Activated naive CD8-positive, alpha-beta T cell treated with anti-CD3 and anti-CD28 coated beads for 36 hours (primary cell): Measurements from ENCODE around the gene PCCA. TPM values are rescaled to one million over a fixed set of nuclear protein-coding genes. Genes with fewer than 3 reads are reported as not detected.
"Not testable (repeated sequence)": the region's sequence is repeated elsewhere in the genome, so short reads cannot be mapped to it uniquely, and the experiment has no call there.

Experiments used
- DNase-seq: peaks from one replicate; pipeline ENCODE4 v3.0.0; 2021
- H3K27ac Mint-ChIP-seq: one replicate; pipeline ENCODE4 v1.8.0; 2022; ENCODE audit warnings: mild to moderate bottlenecking, moderate library complexity, mixed read lengths
- H3K27me3 Mint-ChIP-seq: one replicate; pipeline ENCODE4 v1.8.0; 2022; ENCODE audit warnings: mild to moderate bottlenecking, mixed read lengths
- H3K36me3 Mint-ChIP-seq: one replicate; pipeline ENCODE4 v1.8.0; 2021; ENCODE audit warnings: mild to moderate bottlenecking, mixed read lengths
- H3K4me1 Mint-ChIP-seq: one replicate; pipeline ENCODE4 v1.8.0; 2021; ENCODE audit warnings: mixed read lengths
- H3K4me3 Mint-ChIP-seq: one replicate; pipeline ENCODE4 v1.8.0; 2022; ENCODE audit warnings: mild to moderate bottlenecking, moderate library complexity, mixed read lengths
- H3K9me3 Mint-ChIP-seq: one replicate; pipeline ENCODE4 v1.8.0; 2022; ENCODE audit warnings: mixed read lengths
- total RNA-seq, 2 experiments: library from RNA; stranded (reverse); gene quantifications; one replicate each; pipeline ENCODE4 v1.2.3, GENCODE V29; 2021

The PCCA gene
- total RNA-seq, 2 experiments from 2014 or later: 6.9 to 8.3 TPM

DNA sequence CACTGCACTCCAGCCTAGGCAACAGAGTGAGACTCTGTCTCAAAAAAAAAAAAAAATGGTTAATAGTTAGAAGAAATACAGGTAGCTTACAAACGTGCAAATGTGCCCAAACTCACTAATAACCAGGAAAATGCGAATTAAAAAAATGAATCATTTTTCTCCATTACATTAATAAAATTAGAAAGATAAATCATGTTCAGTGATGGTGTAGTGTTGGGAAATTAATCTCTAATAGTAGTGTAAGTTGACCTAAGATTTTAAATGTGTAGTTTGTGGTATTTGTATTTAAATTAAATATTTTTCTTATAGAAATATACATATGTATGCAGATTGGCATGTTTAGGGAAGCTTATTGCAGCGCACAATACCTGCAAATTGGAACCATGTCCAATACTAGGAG, 57.6 kb downstream of the PCCA start:
- Mint-ChIP-seq H3K4me3 (no peak overlapping the region), H3K9me3 (peaks cover 2% of the 10 kb centered on the region), H3K27ac (no peak overlapping the region), H3K36me3 (peaks cover 23% of the 10 kb centered on the region), H3K27me3 (no peaks in the 10 kb centered on the region), H3K4me1 (no peaks in the 10 kb centered on the region)
- no peak for DNase-seq

DNA sequence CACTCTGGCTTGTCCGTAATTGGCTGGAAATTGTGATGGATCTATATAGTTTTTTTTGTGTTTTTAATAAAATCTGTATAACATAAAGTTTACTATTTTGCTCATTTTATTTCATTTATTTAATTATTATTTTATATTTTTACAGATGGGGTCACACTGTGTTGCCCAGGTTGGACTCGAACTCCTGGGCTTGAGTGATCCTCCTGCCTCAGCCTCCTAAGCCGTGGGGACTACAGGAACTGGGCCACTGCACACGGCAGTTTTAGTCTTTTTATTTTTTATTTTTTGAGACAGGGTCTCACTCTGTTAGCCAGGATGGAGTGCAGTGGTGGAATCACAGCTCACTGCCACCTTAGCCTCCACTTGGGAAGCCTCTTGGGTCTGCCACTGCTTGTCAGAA, 58.9 kb downstream of the PCCA start:
- Mint-ChIP-seq H3K36me3 (peaks cover 26% of the 10 kb centered on the region), H3K27me3 (no peaks in the 10 kb centered on the region), H3K27ac (no peak overlapping the region), H3K4me3 (no peak overlapping the region), H3K9me3 (peaks cover 2% of the 10 kb centered on the region), H3K4me1 (no peaks in the 10 kb centered on the region)
- DNase-seq: no peak

DNA sequence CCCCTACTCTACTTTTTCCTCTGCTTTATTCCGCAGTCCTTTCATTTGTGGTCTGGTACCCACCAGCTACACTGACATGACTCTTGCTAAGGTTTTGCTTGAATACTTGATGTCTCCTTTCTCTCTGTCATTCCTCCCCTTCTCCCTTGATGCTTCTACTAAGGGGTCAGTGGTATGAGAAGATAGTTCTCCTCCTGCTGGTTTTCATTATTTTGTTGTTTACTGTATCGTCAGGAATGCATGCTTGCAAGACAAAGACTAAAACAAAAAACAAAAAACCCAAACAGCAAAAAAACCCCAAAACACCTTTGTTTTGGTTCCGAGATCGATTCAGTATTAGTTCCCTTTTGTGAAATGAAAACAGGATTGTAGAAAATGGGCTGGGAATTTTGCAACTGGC, 59.5 kb downstream of the PCCA start:
- Mint-ChIP-seq H3K27ac (no peak overlapping the region), H3K4me1 (no peaks in the 10 kb centered on the region)
- no peak for DNase-seq

DNA sequence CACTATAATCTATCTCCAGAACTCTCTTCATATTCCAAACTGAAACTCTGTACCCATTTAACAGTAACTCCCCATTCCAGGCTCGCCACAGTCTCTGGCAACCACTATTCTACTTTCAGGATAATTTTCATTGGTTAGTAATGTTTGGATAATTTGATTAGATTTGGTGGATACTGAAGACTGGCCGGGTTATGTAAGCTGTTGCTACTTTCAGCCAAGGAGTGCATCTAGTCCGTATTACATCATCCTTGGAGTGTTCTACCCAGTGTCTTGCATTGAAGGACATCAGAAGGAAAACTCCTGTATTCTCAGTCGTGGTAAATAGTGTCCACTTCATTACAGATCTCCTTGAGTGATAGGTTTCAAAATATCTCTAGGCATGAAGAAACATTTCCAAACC, 60.5 kb downstream of the PCCA start:
- no peak for DNase-seq
- Mint-ChIP-seq H3K4me1 (no peaks in the 10 kb centered on the region), H3K27ac (no peak overlapping the region), H3K27me3 (no peaks in the 10 kb centered on the region), H3K36me3 (peaks cover 24% of the 10 kb centered on the region), H3K9me3 (peaks cover 2% of the 10 kb centered on the region), H3K4me3 (no peak overlapping the region)

More for the DNA sequence above, 59.5 kb downstream of the PCCA start:
- Mint-ChIP-seq H3K9me3 (peaks cover 2% of the 10 kb centered on the region), H3K27me3 (no peaks in the 10 kb centered on the region), H3K4me3 (no peak overlapping the region), H3K36me3 (peaks cover 24% of the 10 kb centered on the region)

DNA sequence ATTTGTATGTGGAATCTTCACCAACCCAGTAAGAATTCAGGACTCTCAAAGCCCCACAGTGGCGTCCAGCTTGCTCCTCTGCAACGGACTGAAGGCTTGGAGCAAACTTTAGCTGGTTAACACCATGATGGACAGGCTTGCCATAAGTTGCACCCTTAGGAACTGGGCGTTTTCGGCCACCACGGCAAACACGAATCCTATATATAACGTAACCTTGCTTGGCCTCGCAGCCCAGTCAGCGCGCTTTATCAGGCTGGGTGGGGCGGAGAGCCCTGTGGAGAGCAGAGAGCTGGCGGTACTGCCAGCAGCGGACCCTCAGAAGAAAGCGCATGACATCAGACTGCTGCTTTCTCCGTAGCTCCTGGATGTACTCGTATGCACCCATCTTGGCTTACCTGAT, 61.8 kb downstream of the PCCA start:
- not testable (repeated sequence) for H3K4me3 Mint-ChIP-seq, H3K27me3 Mint-ChIP-seq, DNase-seq, H3K27ac Mint-ChIP-seq, H3K9me3 Mint-ChIP-seq, H3K4me1 Mint-ChIP-seq
- H3K36me3 Mint-ChIP-seq: peaks cover 16% of the 10 kb centered on the region

DNA sequence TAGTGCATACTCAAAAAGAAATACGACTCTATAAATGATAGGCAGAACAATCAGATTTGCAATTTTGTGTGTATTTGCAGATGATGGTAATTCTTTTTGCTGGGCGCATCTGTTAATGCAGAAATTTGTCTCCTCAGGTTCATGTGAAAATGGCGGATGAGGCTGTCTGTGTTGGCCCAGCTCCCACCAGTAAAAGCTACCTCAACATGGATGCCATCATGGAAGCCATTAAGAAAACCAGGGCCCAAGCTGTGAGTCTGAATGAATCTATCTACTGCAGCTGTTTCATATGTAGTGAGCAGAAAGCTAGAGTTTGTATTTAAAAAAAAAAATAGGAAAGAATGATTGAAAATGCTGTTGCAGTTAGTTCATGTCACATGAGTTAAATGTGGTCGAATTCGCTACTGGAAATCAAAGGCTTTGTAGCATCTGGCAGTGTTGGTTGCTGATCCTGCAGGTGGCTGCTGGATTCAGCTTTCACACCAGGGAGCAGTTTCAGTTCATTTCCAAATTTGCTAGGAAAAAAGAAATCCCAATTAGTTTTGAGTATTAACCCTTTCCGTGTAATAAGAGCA, 66.0 kb downstream of the PCCA start:
- Mint-ChIP-seq H3K27me3 (no peaks in the 10 kb centered on the region), H3K27ac (no peak overlapping the region), H3K9me3 (no peaks in the 10 kb centered on the region), H3K36me3 (peaks cover 4% of the 10 kb centered on the region), H3K4me3 (no peak overlapping the region), H3K4me1 (peaks cover 5% of the 10 kb centered on the region)
- no peak for DNase-seq

DNA sequence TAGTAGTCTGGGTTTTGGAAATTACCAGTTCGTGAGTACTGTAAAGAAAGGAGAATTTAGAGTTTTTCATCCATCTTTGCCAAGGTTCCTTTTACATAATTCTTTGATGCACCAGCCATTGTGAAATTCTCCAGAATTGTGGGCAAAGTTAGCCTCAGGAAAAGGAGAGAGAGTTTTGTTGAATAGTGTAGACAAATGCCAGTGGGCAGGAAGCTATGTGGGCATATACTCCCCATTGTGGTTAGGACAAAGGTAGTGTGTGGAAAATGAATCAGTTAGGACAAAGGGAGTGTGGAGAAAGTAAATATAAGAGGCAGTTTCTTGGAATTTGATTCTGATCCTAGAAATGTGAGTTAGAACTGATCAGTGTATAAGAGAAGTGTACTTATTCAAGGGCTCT, 67.9 kb downstream of the PCCA start:
- Mint-ChIP-seq H3K36me3 (peaks cover 3% of the 10 kb centered on the region), H3K4me1 (peaks cover 5% of the 10 kb centered on the region), H3K9me3 (no peaks in the 10 kb centered on the region), H3K27me3 (no peaks in the 10 kb centered on the region), H3K4me3 (no peak overlapping the region), H3K27ac (no peak overlapping the region)
- DNase-seq: no peak

DNA sequence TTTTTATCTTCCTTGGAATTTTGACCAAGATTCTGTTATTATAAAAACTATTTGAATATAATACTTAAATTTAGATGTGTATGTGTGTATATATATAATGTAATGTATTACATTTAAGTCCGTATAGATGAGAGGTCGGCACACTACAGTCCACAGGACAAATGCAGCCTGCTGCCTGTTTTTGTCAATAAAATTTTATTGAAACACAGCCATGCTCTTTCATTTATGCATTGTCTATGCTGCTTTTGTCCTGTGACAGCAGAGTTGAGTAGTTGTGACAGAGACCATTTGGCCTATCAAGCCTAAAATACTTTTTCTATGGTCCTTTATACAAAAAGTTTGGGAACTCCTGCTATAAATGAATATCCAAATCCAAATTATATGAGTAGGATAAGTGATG, 69.7 kb downstream of the PCCA start:
- H3K4me1 Mint-ChIP-seq: peaks cover 5% of the 10 kb centered on the region
- no peak for DNase-seq
- no peak overlapping the region for H3K27ac Mint-ChIP-seq
- no peaks in the 10 kb centered on the region for H3K36me3 Mint-ChIP-seq
- no peaks in the 10 kb centered on the region for H3K9me3 Mint-ChIP-seq
- no peak overlapping the region for H3K4me3 Mint-ChIP-seq
- H3K27me3 Mint-ChIP-seq: no peaks in the 10 kb centered on the region

DNA sequence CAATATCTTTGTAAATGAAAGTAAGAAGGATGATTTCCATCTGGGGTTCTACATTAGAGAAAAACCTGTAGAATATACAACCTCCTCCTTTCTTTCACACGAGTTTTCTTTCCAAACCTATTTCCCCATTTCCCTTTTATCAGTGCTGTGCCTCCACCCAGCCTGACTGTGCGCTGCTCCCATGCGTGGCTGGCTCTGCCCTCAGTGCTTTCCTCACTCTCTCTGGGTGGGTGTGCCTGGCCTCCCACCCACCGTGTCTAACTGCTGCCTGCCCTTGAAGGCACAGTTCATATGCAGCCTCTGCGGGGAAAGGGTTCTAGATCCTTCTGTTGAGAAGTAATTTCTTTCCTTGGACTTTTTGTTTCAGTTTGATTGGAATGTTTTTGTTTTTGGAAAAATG, 70.7 kb downstream of the PCCA start:
- H3K4me3 Mint-ChIP-seq: no peak overlapping the region
- no peaks in the 10 kb centered on the region for H3K9me3 Mint-ChIP-seq
- H3K27me3 Mint-ChIP-seq: no peaks in the 10 kb centered on the region
- H3K27ac Mint-ChIP-seq: no peak overlapping the region
- peaks cover under 1% of the 10 kb centered on the region for H3K36me3 Mint-ChIP-seq
- peaks cover 5% of the 10 kb centered on the region for H3K4me1 Mint-ChIP-seq
- DNase-seq: no peak

DNA sequence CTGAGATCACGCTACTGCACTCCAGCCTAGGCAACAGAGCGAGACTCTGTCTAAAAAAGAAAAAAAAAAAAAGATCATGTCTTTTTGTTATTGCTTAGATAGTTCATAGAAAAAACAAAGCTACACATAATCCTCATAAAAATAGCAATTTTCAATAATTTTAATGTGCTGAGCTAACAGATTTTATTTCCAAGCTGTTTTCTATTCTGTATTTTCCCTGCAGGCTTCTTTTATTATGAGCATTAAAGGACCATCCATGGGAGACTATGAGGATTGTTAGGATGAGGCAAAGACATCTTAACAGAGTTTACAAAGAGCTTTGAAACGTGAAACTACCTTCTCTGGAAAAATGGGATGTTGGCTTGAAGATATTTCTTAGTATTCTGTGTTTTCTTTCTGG, 71.6 kb downstream of the PCCA start:
- Mint-ChIP-seq H3K4me3 (no peak overlapping the region), H3K27me3 (no peaks in the 10 kb centered on the region), H3K36me3 (peaks cover 2% of the 10 kb centered on the region), H3K4me1 (peaks cover 9% of the 10 kb centered on the region), H3K27ac (no peak overlapping the region), H3K9me3 (no peaks in the 10 kb centered on the region)
- no peak for DNase-seq

DNA sequence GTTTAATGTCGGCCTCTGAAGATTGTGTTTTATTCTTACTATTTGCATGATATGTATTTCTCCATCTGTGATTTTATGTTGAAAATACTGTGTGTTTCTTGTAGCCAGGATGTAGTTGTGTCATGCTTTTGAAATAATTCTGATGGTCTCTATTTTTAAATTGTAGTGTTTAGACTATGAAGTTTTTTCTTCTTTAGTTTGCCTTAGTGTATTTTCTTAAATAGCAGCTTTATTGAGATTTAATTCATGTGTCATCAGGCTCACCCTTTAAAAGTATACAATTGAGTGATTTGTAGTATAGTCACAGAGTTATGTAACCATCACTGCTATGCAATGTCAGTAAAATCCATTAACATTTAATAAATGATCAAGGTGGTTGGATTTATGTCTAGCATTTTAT, 74.5 kb downstream of the PCCA start:
- H3K9me3 Mint-ChIP-seq: no peaks in the 10 kb centered on the region
- peaks cover 8% of the 10 kb centered on the region for H3K36me3 Mint-ChIP-seq
- H3K4me3 Mint-ChIP-seq: no peak overlapping the region
- no peak overlapping the region for H3K27ac Mint-ChIP-seq
- H3K27me3 Mint-ChIP-seq: no peaks in the 10 kb centered on the region
- DNase-seq: no peak
- peaks cover 4% of the 10 kb centered on the region for H3K4me1 Mint-ChIP-seq

DNA sequence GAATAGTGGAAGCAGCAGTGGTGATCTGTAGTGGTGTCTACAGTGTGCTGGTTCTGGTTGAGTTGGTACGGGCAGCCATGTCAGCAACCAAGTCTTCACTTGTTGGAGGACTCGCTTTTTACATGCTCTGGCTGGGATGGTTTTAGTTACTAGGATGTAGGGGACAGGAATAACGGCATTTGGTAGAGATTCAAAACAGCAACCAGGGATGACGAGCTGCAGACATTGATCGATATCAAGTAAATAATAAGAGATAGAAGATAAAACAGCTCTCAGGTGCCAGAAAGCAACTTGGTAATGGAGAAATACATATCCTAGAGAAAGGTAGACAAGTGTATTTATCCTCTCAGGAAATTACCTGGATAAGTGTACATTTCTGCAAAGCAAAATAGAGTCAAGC, 84.3 kb downstream of the PCCA start:
- Mint-ChIP-seq H3K9me3 (peaks cover 10% of the 10 kb centered on the region), H3K4me3 (no peak overlapping the region), H3K27ac (no peak overlapping the region), H3K27me3 (no peaks in the 10 kb centered on the region), H3K36me3 (peaks cover 12% of the 10 kb centered on the region), H3K4me1 (peaks cover 7% of the 10 kb centered on the region)
- DNase-seq: no peak

DNA sequence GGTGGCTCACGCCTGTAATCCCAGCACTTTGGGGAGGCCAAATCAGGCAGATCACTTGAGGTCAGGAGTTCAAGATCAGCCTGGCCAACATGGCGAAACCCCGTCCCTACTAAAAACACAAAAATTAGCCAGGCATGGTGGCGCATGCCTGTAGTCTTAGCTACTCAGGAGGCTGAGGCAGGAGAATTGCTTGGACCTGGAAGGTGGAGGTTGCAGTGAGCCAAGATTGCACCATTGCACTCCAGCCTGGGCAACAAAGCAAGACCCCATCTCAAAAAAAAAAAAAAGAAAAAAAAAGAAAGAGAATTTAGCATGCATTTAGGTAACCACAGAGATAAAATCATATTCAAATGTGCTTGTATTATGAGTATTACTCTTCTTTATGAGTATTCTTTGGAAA, 85.6 kb downstream of the PCCA start:
- not testable (repeated sequence) for H3K9me3 Mint-ChIP-seq, DNase-seq, H3K27me3 Mint-ChIP-seq, H3K4me1 Mint-ChIP-seq, H3K4me3 Mint-ChIP-seq, H3K27ac Mint-ChIP-seq
- H3K36me3 Mint-ChIP-seq: peaks cover 12% of the 10 kb centered on the region

DNA sequence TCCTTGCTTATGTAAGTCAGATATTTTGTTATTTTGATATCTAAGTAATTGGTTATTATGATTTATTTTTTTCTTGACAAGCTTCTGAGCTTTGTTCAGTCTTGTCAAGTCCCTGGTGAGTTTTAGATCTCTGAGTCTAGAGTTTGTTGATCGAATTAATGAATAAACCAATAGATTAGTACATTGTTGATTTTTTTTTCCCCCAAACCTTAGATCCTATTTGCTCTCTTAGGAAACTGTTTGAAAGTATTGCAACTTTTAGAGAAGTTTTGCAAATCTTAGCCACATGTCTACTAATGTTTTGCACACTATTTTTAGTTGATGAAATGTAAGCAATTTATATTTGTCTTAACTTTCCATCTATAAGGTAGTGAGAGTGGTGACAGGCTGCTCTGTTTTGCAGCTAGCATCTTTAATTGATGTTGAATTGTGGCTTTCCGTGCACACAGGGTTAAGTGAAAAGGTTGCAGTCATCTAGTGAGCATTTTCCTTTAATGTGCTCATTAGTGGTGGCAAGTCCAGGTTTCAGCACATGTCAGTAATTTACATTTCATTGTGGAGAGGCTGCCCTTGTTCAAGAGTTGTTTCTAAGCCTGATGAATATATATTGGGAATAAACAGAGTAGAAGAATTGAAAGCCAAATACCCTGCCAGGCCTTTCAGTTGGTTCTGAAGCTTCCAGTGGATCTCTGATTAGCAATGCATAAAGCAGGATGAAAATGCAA, 86.3 kb downstream of the PCCA start:
- no peaks in the 10 kb centered on the region for H3K27me3 Mint-ChIP-seq

DNA sequence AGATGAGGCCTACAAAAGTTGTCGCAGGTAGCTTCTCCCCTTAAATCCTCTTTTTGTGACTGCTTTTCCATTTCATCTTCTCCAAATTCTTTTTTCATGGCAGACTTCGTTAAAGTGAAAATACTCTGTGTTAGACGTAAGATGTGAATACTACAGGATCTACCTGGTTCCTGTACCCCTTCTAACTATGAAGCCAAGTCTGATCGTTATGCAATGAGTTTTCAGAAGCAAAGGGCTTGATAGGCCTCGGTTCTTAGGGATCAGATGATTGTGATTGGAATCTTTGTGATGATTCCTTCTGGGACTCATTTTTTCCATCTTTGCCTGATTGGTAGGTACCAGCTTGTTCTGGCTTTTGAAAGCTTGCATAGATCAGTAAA, 86.9 kb downstream of the PCCA start:
- H3K4me3 Mint-ChIP-seq: no peak overlapping the region

More for the DNA sequence above, 86.3 kb downstream of the PCCA start:
- Mint-ChIP-seq H3K27ac (no peak overlapping the region), H3K4me3 (no peak overlapping the region), H3K36me3 (peaks cover 12% of the 10 kb centered on the region), H3K9me3 (peaks cover 10% of the 10 kb centered on the region), H3K4me1 (peaks cover 7% of the 10 kb centered on the region)
- no peak for DNase-seq

DNA sequence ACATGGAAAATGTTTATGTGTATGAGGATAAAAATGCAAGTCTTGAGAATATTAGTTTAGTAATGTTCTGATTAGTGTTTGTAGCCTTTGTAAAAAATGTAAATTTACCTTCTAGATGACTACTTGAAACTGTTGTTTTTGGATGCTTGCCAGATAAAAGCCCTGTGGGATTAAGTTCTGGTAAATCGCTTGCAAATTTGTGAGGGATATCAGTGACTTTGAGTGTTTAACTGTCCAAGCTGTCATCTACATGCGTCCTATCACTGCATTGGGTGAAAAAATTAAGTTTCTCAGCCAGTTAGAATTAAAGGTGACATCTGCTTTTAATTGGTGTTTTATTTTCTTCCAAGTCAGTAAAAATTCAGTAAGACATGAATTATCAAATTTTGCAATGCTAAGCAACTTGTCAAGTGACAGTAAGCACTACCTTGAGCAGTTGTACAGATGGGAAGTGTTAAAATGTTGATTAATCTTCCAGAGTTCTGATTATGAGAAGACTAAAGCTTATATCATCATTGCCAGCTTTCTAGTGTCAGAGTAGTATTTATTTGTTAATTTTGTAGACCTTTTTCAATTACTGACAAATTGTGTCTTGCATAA, 88.0 kb downstream of the PCCA start:
- Mint-ChIP-seq H3K27ac (no peak overlapping the region), H3K4me3 (no peak overlapping the region), H3K36me3 (peaks cover 12% of the 10 kb centered on the region), H3K9me3 (peaks cover 10% of the 10 kb centered on the region), H3K27me3 (no peaks in the 10 kb centered on the region), H3K4me1 (peaks cover 7% of the 10 kb centered on the region)
- no peak for DNase-seq

More for the DNA sequence above, 86.9 kb downstream of the PCCA start:
- H3K27me3 Mint-ChIP-seq: no peaks in the 10 kb centered on the region
- peaks cover 7% of the 10 kb centered on the region for H3K4me1 Mint-ChIP-seq
- H3K36me3 Mint-ChIP-seq: peaks cover 12% of the 10 kb centered on the region
- peaks cover 10% of the 10 kb centered on the region for H3K9me3 Mint-ChIP-seq
- no peak overlapping the region for H3K27ac Mint-ChIP-seq
- DNase-seq: no peak
